Upper lobe of left lung (tissue), 6 donors: ENCODE results near the gene COL10A1. TPM values are rescaled to one million over a fixed set of nuclear protein-coding genes. Genes with fewer than 3 reads are reported as not detected.

Experiments used
- ATAC-seq, 2 donors: fragments of 200-7000 bp; cut with Tn5 transposase; one replicate each; pipeline ENCODE4 v1.9.1; 2022; ENCODE audit warnings: mild to moderate bottlenecking in 2 of 2, moderate library complexity in 2 of 2; ENCODE audit not compliant: low FRiP score in 2 of 2
- DNase-seq, 2 donors: peaks; one replicate each; pipeline ENCODE4 v3.0.0-alpha.2; 2019 to 2020
- H3K27ac ChIP-seq, 4 donors: fragments of 200-600 bp; sonication (generic); one replicate each; pipeline ENCODE4 v1.5.1; 2016 to 2019
- H3K27me3 ChIP-seq, 4 donors: fragments of 200-600 bp; sonication (generic); one replicate each; pipeline ENCODE4 v1.5.1; 2017 to 2019
- H3K36me3 ChIP-seq, 4 donors: fragments of 200-600 bp; sonication (generic); one replicate each; pipeline ENCODE4 v1.5.1; 2016 to 2019
- H3K4me1 ChIP-seq, 4 donors: fragments of 200-600 bp; sonication (generic); one replicate each; pipeline ENCODE4 v1.5.1; 2018 to 2019
- H3K4me3 ChIP-seq, 4 donors: fragments of 200-600 bp; sonication (generic); one replicate each; pipeline ENCODE4 v1.5.1; 2017 to 2019; ENCODE audit warnings: mild to moderate bottlenecking in 2 of 4, moderate library complexity in 1 of 4
- H3K9me3 ChIP-seq, 4 donors: fragments of 200-600 bp; sonication (generic); one replicate each; pipeline ENCODE4 v1.5.1; 2018 to 2019
- EP300 ChIP-seq, 4 donors: sonication (generic); formaldehyde crosslinking; IDR thresholded peaks; one replicate each; pipeline ENCODE4 v1.5.1; 2017; ENCODE audit warnings: antibody characterized with exemption in 4 of 4, control low read depth in 2 of 4
- POLR2A ChIP-seq, 4 donors: fragments of 450-650 bp; IDR thresholded peaks; one replicate each; pipeline ENCODE4 v1.5.1; 2016 to 2017; ENCODE audit warnings: antibody characterized with exemption in 4 of 4, mild to moderate bottlenecking in 2 of 4
- POLR2AphosphoS5 ChIP-seq, 2 donors: sonication (generic); formaldehyde crosslinking; IDR thresholded peaks; one replicate each; pipeline ENCODE4 v1.5.1; 2017; ENCODE audit warnings: antibody characterized with exemption in 2 of 2
- WGBS, 2 donors: methylation state at CpG; one replicate each; pipeline ENCODE4 v1.1.5; 2017 to 2018; 5-methylcytosine and 5-hydroxymethylcytosine counted together
- total RNA-seq, 6 donors: library from RNA; depleted of rRNA in 4 of 6; stranded (reverse); fragments of >200 nt in 4 of 6; gene quantifications; one replicate each; pipeline versions ENCODE4 v1.1.0 to v1.2.1, GENCODE V29; 2016 to 2021
- TF ChIP-seq, protein P1 (sequence below), 6 experiments: fragments of 450-650 bp in 4 of 6; fragments of 200-600 bp in 2 of 6; sonication (generic) in 2 of 6; IDR thresholded peaks; one replicate each; pipeline ENCODE4 v1.5.1; 2016 to 2019; ENCODE audit warnings: antibody characterized with exemption in 6 of 6
- donor health status: DM: no; HTN: no; CAD: no; lungs with moderate emphysema.
- donor health status: DM: no; HTN: yes; CAD: no; lungs with severe emphysema.

Gene COL10A1
- total RNA-seq, 6 donors from 2014 or later = 0.23 to 4.2 (median 2.5) TPM; not detected in 3

DNA sequence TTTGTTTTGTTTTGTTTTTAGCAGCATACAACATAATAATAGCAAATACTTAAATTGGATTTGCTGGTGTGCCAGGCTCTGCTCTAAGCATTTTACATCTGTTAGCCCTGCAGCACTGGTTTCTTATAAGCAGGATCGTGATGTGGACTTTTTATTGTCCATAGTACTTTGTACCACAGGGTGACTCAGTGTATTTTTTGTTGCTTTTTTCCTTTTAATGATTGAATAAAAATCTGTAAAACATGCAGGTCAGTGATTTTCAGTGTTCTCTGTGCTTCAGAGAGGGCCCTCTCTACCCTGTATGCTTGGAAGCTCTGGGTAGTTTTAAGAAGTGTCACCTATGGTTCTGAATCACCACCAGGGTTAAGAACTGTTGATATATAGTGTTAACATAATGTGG lies 21.3 kb downstream of the COL10A1 start:
- ATAC-seq = no peak

GRCh38 chr6:116102873-116103272 lies 23.1 kb downstream of the COL10A1 start:
- Histone ChIP-seq H3K4me1 (peaks cover 23 to 61% (median 49%) of the 10 kb centered on the region in 4 donors), H3K27me3 (no peaks in the 10 kb centered on the region), H3K9me3 (no peaks in the 10 kb centered on the region), H3K4me3 (no peak overlapping the region), H3K36me3 (peaks cover 0 to 6% (median 0%) of the 10 kb centered on the region in 4 donors), H3K27ac (no peak overlapping the region)
- DNase-seq = no peak
- no peak for TF ChIP-seq EP300 (IDR thresholded peaks at IDR 0.05)
- no peak for TF ChIP-seq POLR2A (IDR thresholded peaks at IDR 0.05)
- no peak for TF ChIP-seq POLR2AphosphoS5 (IDR thresholded peaks at IDR 0.05)
- TF ChIP-seq, protein P1, sequence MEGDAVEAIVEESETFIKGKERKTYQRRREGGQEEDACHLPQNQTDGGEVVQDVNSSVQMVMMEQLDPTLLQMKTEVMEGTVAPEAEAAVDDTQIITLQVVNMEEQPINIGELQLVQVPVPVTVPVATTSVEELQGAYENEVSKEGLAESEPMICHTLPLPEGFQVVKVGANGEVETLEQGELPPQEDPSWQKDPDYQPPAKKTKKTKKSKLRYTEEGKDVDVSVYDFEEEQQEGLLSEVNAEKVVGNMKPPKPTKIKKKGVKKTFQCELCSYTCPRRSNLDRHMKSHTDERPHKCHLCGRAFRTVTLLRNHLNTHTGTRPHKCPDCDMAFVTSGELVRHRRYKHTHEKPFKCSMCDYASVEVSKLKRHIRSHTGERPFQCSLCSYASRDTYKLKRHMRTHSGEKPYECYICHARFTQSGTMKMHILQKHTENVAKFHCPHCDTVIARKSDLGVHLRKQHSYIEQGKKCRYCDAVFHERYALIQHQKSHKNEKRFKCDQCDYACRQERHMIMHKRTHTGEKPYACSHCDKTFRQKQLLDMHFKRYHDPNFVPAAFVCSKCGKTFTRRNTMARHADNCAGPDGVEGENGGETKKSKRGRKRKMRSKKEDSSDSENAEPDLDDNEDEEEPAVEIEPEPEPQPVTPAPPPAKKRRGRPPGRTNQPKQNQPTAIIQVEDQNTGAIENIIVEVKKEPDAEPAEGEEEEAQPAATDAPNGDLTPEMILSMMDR (IDR thresholded peaks at IDR 0.05) = no peak
- 68% methylated on average over 4 of the region's 4 CpGs for whole genome bisulfite sequencing, 2 donors
- no peak for ATAC-seq

More for the DNA sequence above, 21.3 kb downstream of the COL10A1 start:
- peaks cover 23 to 56% (median 47%) of the 10 kb centered on the region in 4 donors for H3K4me1 ChIP-seq
- 96 to 100% methylated on average over 1 of the region's 1 CpG for WGBS, 2 donors
- no peak for DNase-seq
- no peak for TF ChIP-seq EP300 (IDR thresholded peaks at IDR 0.05)
- no peak for TF ChIP-seq POLR2AphosphoS5 (IDR thresholded peaks at IDR 0.05)
- TF ChIP-seq, protein P1 (IDR thresholded peaks at IDR 0.05) = no peak
- TF ChIP-seq POLR2A (IDR thresholded peaks at IDR 0.05) = no peak
- peaks cover 0 to 20% (median 3%) of the 10 kb centered on the region in 4 donors for H3K36me3 ChIP-seq
- no peak overlapping the region for H3K27ac ChIP-seq
- H3K4me3 ChIP-seq = no peak overlapping the region
- H3K27me3 ChIP-seq = no peaks in the 10 kb centered on the region
- H3K9me3 ChIP-seq = no peaks in the 10 kb centered on the region

DNA sequence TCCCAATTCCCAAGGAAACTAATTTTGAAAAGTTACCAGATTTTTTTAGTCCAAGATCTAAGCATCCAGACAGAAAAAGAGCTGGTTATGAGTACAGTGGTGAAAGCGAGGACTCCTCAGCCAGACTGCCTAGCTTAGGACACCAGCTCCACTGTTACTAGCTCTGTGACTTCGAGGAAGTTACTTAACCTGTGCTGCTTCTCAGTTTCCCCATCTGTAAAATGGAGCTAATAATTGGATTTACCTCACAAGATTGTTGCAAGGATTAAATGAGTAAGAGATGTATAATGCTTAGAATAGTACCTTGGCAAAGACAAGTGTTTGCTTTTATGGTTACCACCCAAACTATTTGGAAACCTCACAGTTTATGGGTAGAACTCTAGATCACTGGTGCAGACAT lies 24.1 kb downstream of the COL10A1 start:
- no peak for ATAC-seq
- H3K36me3 ChIP-seq = peaks cover 0 to under 1% (median 0%) of the 10 kb centered on the region in 4 donors
- H3K4me3 ChIP-seq = peak overlapping the region; percentile 78 to 85 (median 80)
- DNase-seq = no peak
- TF ChIP-seq, protein P1 (IDR thresholded peaks at IDR 0.05) = no peak
- no peak for TF ChIP-seq POLR2A (IDR thresholded peaks at IDR 0.05)
- TF ChIP-seq POLR2AphosphoS5 (IDR thresholded peaks at IDR 0.05) = no peak
- no peak for TF ChIP-seq EP300 (IDR thresholded peaks at IDR 0.05)
- peaks cover 23 to 58% (median 49%) of the 10 kb centered on the region in 4 donors for H3K4me1 ChIP-seq
- H3K27ac ChIP-seq = peak overlapping the region; percentile 95 to 98 (median 96)
- H3K27me3 ChIP-seq = no peaks in the 10 kb centered on the region
- no peaks in the 10 kb centered on the region for H3K9me3 ChIP-seq
- WGBS, 2 donors = 53 to 68% methylated on average over 2 of the region's 2 CpGs

- DNase-seq (peak in 1 of 2 donors; percentile 86), ATAC-seq (no peak)
- Histone ChIP-seq H3K27ac (peak overlapping the region; percentile 95 to 98 (median 96)), H3K36me3 (no peaks in the 10 kb centered on the region), H3K4me3 (peak overlapping the region; percentile 78 to 85 (median 80)), H3K4me1 (peaks cover 23 to 58% (median 47%) of the 10 kb centered on the region in 4 donors), H3K9me3 (peaks cover 0 to 3% (median 0%) of the 10 kb centered on the region in 4 donors), H3K27me3 (no peaks in the 10 kb centered on the region)
- TF ChIP-seq POLR2A (IDR thresholded peaks at IDR 0.05) = no peak
- TF ChIP-seq, protein P1 (IDR thresholded peaks at IDR 0.05) = no peak
- 2 to 6% methylated on average over 12 of the region's 12 CpGs for WGBS, 2 donors
Observed at GRCh38 chr6:116101302-116101718, 24.6 kb downstream of the COL10A1 start.
